ENCODE measurements around the gene ATG2A. TPM values are rescaled to one million over a fixed set of nuclear protein-coding genes. Genes with fewer than 3 reads are reported as not detected.

The ATG2A gene
- total and polyA plus RNA-seq, 10 of the 15 experiments (the other 5 are each of a cell fraction or from before 2014, with no cell fraction given) = 0.08 to 19.0 (median 4.6) TPM

- TF ChIP-seq ZBTB11 (CRISPR knock-in tag; IDR thresholded peaks at IDR 0.05) = no peak
- TF ChIP-seq SUZ12 (IDR thresholded peaks at IDR 0.05; ENCODE audit: unreplicated experiment) = no peak
- no peak for TF ChIP-seq CREB1 (IDR thresholded peaks at IDR 0.05; ENCODE audit: low read depth)
- peak; percentile 38; the same call in 1 of the 2 replicates for TF ChIP-seq RAD21 (IDR thresholded peaks at IDR 0.05; ENCODE audit: insufficient read depth, low read depth, low read length)
- TF ChIP-seq RCOR1 (conservative IDR thresholded peaks at IDR 0.05; ENCODE audit: low read depth, low read length) = 0 out of 2 replicates have a peak, but pooled peaks have one; percentile 30
- TF ChIP-seq ZNF274 (IDR thresholded peaks at IDR 0.05; ENCODE audit: insufficient read depth, insufficient read length) = no peak
- TF ChIP-seq CBX5 (IDR thresholded peaks at IDR 0.05; ENCODE audit: low read depth) = no peak
- TF ChIP-seq MAX (IDR thresholded peaks at IDR 0.05; ENCODE audit: low read depth, low read length) = peak; percentile 50; the same call in 1 of the 2 replicates
- TF ChIP-seq MTA2 (IDR thresholded peaks at IDR 0.05; ENCODE audit: low read depth) = peak; percentile 84
- no peak for TF ChIP-seq ZNF24 (IDR thresholded peaks at IDR 0.05)
- TF ChIP-seq MEF2B (IDR thresholded peaks at IDR 0.05; ENCODE audit: partially characterized antibody, poor library complexity, severe bottlenecking) = peak; percentile 89
- TF ChIP-seq BMI1 (IDR thresholded peaks at IDR 0.05; ENCODE audit: borderline replicate concordance) = no peak; the same call in 1 of the 2 replicates
- TF ChIP-seq NRF1 (conservative IDR thresholded peaks at IDR 0.05; ENCODE audit: low read depth, low read length) = no peak
- TF ChIP-seq MYB (IDR thresholded peaks at IDR 0.05; ENCODE audit: borderline replicate concordance, low read depth, low read length) = no peak
- TF ChIP-seq ZNF217 (IDR thresholded peaks at IDR 0.05) = no peak
- no peak for TF ChIP-seq SMAD5 (IDR thresholded peaks at IDR 0.05; ENCODE audit: low read depth)
- 0 out of 2 replicates have a peak, but pooled peaks have one; percentile 58 for TF ChIP-seq NKRF (conservative IDR thresholded peaks at IDR 0.05)
- TF ChIP-seq ATF7 (IDR thresholded peaks at IDR 0.05; ENCODE audit: low read depth) = peak; percentile 73; the same call in 1 of the 2 replicates
- no peak for TF ChIP-seq E4F1 (IDR thresholded peaks at IDR 0.05; ENCODE audit: borderline replicate concordance, partially characterized antibody)
- no peak; the same call in 1 of the 2 replicates for TF ChIP-seq ZSCAN29 (IDR thresholded peaks at IDR 0.05)
- TF ChIP-seq NBN (IDR thresholded peaks at IDR 0.05) = no peak; the same call in none of the 2 replicates
- TF ChIP-seq FOXK2 (IDR thresholded peaks at IDR 0.05) = no peak
- TF ChIP-seq NFXL1 (IDR thresholded peaks at IDR 0.05; ENCODE audit: borderline replicate concordance) = no peak
- TF ChIP-seq MXI1 (IDR thresholded peaks at IDR 0.05; ENCODE audit: low read depth, low read length) = peak; percentile 56; the same call in 1 of the 2 replicates
Measured at GRCh38 chr11:64850979-64851567, 65.9 kb downstream of the ATG2A start (continued).
